ENCODE data around the gene DEFB113. TPM values are rescaled to one million over a fixed set of nuclear protein-coding genes. Genes with fewer than 3 reads are reported as not detected.
A peak's percentile ranks its signal among the peaks of the same experiment; 100 is the strongest.

The DEFB113 gene
- total RNA-seq, 1 donor from 2014 or later, result not detected

- Mint-ChIP-seq H3K4me3 (ENCODE audit: unreplicated experiment) (no peak overlapping the region), H3K4me1 (ENCODE audit: low read depth, unreplicated experiment) (peaks cover 4% of the 10 kb centered on the region), H3K9me3 (ENCODE audit: unreplicated experiment) (no peaks in the 10 kb centered on the region), H3K27ac (ENCODE audit: unreplicated experiment) (no peak overlapping the region), H3K36me3 (ENCODE audit: unreplicated experiment) (no peaks in the 10 kb centered on the region), H3K27me3 (ENCODE audit: unreplicated experiment) (no peaks in the 10 kb centered on the region)
- no peak for DNase-seq
- TF ChIP-seq CTCF (IDR thresholded peaks at IDR 0.05; ENCODE audit: partially characterized antibody, unreplicated experiment), result no peak
These were observed 35.9 kb downstream of the DEFB113 start for GRCh38 chr6:49933526-49933925.

GRCh38 chr6:49929340-49929739 lies 40.1 kb downstream of the DEFB113 start:
- H3K27me3 Mint-ChIP-seq (ENCODE audit: unreplicated experiment), result no peaks in the 10 kb centered on the region
- H3K27ac Mint-ChIP-seq (ENCODE audit: unreplicated experiment), result no peak overlapping the region
- no peak for DNase-seq
- TF ChIP-seq CTCF (IDR thresholded peaks at IDR 0.05; ENCODE audit: partially characterized antibody, unreplicated experiment), result no peak
- H3K36me3 Mint-ChIP-seq (ENCODE audit: unreplicated experiment), result no peaks in the 10 kb centered on the region
- no peak overlapping the region for H3K4me3 Mint-ChIP-seq (ENCODE audit: unreplicated experiment)
- H3K4me1 Mint-ChIP-seq (ENCODE audit: low read depth, unreplicated experiment), result peaks cover 4% of the 10 kb centered on the region
- no peaks in the 10 kb centered on the region for H3K9me3 Mint-ChIP-seq (ENCODE audit: unreplicated experiment)

GRCh38 chr6:49923826-49924225 lies 45.6 kb downstream of the DEFB113 start:
- no peak overlapping the region for H3K27ac Mint-ChIP-seq (ENCODE audit: unreplicated experiment)
- peaks cover 13% of the 10 kb centered on the region for H3K4me1 Mint-ChIP-seq (ENCODE audit: low read depth, unreplicated experiment)
- DNase-seq, result no peak
- TF ChIP-seq CTCF (IDR thresholded peaks at IDR 0.05; ENCODE audit: partially characterized antibody, unreplicated experiment), result no peak
- H3K27me3 Mint-ChIP-seq (ENCODE audit: unreplicated experiment), result no peaks in the 10 kb centered on the region
- H3K36me3 Mint-ChIP-seq (ENCODE audit: unreplicated experiment), result no peaks in the 10 kb centered on the region
- H3K9me3 Mint-ChIP-seq (ENCODE audit: unreplicated experiment), result peaks cover 3% of the 10 kb centered on the region
- H3K4me3 Mint-ChIP-seq (ENCODE audit: unreplicated experiment), result no peak overlapping the region

GRCh38 chr6:49919935-49920644 lies 49.3 kb downstream of the DEFB113 start:
- no peak for TF ChIP-seq CTCF (IDR thresholded peaks at IDR 0.05; ENCODE audit: partially characterized antibody, unreplicated experiment)
- no peak overlapping the region for H3K4me3 Mint-ChIP-seq (ENCODE audit: unreplicated experiment)
- H3K4me1 Mint-ChIP-seq (ENCODE audit: low read depth, unreplicated experiment), result peaks cover 26% of the 10 kb centered on the region
- peaks cover 1% of the 10 kb centered on the region for H3K27me3 Mint-ChIP-seq (ENCODE audit: unreplicated experiment)
- H3K36me3 Mint-ChIP-seq (ENCODE audit: unreplicated experiment), result no peaks in the 10 kb centered on the region
- H3K9me3 Mint-ChIP-seq (ENCODE audit: unreplicated experiment), result peaks cover 6% of the 10 kb centered on the region
- DNase-seq, result no peak
- no peak overlapping the region for H3K27ac Mint-ChIP-seq (ENCODE audit: unreplicated experiment)

GRCh38 chr6:49919261-49919660 lies 50.2 kb downstream of the DEFB113 start:
- DNase-seq, result no peak
- Mint-ChIP-seq H3K9me3 (ENCODE audit: unreplicated experiment) (peaks cover 6% of the 10 kb centered on the region), H3K27me3 (ENCODE audit: unreplicated experiment) (peaks cover 1% of the 10 kb centered on the region), H3K36me3 (ENCODE audit: unreplicated experiment) (no peaks in the 10 kb centered on the region), H3K4me1 (ENCODE audit: low read depth, unreplicated experiment) (peaks cover 34% of the 10 kb centered on the region), H3K27ac (ENCODE audit: unreplicated experiment) (no peak overlapping the region), H3K4me3 (ENCODE audit: unreplicated experiment) (peak overlapping the region; percentile 30)
- no peak for TF ChIP-seq CTCF (IDR thresholded peaks at IDR 0.05; ENCODE audit: partially characterized antibody, unreplicated experiment)

All from glutamatergic neuron (in vitro differentiated cells).